SKM-1 (cell line): ENCODE results near the gene BLVRA.

Experiments
- DNase-seq: peaks from one replicate; lab custom pipeline; 2025; ENCODE audit not compliant: unreplicated experiment; lab: John Stamatoyannopoulos, UW

BLVRA gene

GRCh38 chr7:43855176-43855575 lies 96.7 kb downstream of the BLVRA start:
- DNase-seq = no peak

GRCh38 chr7:43856316-43856715 lies 97.8 kb downstream of the BLVRA start:
- DNase-seq = no peak
